GM21360 (cell line): ENCODE measurements around the gene B3GALT6.
"Not testable (repeated sequence)": the region's sequence is repeated elsewhere in the genome, so short reads cannot be mapped to it uniquely, and the experiment has no call there.

Experiments
- ATAC-seq: cut with Tn5 transposase; IDR thresholded peaks from one replicate; pipeline ENCODE4 v1.9.1; 2021; ENCODE audit warnings: mild to moderate bottlenecking, moderate library complexity; ENCODE audit not compliant: unreplicated experiment

Gene B3GALT6

GRCh38 chr1:1232208-1232795 lies at the start of gene B3GALT6:
Gene B3GALT6, plus strand, starts transcription at chr1:1232237. Its CDS starts 42 bp downstream, at chr1:1232279.
- no peak for ATAC-seq

GRCh38 chr1:1182491-1183220 lies 49.4 kb upstream of the B3GALT6 start:
- no peak for ATAC-seq

DNA sequence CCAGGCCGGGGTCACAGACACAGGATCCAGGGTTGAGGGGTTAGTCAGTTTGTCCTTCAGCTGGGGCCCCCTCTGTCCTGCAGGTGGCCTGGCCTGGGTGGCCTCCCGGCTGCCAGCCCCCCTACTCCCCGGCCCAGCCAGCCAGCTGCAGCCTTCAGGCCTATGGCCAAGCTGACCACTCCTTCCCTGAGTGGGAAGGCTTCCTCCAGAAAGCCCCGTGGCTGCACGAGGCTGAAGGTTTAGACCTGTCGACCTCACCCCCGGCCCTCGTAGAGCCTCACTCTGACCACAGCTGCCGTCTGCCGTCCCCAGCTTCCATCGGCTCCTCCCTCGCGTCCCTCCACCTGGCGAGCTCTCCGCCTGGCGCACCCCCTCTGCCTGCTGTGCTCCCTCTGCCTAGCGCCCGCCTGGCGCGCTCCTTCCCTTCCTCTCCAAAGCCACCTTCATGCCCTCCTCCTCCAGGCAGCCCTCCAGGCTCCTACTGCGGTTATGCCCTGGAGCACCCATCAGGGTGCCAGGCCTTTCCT lies 48.8 kb upstream of the B3GALT6 start:
- no peak for ATAC-seq

DNA sequence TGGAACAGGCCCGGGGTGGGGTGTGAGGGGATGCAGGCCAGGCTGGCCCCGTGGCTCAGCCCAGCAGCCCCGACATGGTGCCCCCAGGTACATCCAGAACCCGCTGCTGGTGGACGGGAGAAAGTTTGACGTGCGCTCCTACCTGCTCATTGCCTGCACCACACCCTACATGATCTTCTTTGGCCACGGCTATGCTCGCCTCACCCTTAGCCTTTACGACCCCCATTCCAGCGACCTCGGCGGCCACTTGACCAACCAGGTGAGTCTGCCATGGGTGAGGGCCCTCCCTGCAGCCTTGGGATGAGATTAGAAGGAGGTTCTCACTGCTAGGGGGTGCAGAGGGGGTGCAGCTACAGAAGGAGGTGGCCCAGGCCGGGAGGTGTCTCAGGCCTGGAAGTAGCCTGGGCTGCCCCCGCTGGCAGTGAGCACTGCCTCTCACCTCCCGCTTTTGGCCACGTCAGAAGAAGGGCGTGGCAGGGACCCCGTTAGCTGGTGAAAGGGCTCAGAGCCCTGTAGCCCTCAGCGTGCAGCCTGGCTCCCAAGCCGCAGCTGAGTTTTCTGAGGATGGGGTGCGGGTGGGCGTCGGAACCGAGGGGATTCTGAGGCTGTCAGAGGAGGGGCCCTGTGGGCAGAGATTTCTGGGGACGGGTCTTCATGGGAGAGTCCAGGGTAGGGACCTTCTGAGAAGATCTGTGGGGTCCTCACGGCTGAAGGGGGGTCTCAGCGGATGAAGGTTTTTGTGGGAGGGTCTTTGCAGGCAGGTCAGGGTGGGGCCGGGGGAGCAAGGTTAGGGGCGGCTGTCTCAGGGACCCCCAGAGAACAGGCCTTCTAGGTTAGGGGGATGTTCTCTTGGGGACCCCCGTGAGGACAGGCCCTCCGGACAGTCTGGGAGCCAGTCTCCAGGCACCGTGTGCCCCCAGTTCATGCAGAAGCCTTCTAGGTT lies 47.9 kb upstream of the B3GALT6 start:
- no peak for ATAC-seq

DNA sequence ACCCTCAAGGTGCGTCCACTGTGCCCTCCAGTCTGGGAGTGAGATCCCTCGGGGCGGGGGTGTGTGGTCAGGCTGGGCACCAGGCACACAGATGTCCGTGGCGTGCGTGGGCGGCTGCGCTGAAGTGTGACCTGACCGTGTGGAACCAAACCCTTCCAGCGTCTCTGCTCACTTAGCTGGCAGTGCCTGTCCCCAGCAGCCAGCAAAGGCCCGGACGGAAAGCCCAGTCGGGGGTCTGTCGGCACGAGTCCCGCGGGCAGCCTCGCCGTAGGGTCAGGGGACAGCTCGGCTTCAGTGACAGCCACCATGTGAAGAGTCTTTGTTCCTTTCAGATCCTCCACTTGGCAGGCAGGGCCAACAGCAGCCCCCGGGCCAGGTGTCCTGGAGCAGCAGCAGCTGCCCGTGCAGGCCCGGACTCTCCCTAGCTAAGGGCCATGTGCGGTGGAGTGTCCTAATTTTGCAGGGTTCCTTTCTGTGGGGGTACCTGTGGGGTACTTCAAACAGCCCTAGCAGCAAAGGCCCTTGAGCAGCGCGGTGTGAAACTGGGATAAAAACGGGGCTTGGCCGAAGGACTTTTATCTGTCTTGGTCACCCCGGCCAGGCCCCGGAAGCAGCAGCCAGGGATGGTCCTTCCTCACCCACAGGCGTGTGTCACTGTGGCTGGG lies 46.8 kb upstream of the B3GALT6 start:
- no peak for ATAC-seq

GRCh38 chr1:1187938-1188337 lies 44.1 kb upstream of the B3GALT6 start:
- no peak for ATAC-seq

DNA sequence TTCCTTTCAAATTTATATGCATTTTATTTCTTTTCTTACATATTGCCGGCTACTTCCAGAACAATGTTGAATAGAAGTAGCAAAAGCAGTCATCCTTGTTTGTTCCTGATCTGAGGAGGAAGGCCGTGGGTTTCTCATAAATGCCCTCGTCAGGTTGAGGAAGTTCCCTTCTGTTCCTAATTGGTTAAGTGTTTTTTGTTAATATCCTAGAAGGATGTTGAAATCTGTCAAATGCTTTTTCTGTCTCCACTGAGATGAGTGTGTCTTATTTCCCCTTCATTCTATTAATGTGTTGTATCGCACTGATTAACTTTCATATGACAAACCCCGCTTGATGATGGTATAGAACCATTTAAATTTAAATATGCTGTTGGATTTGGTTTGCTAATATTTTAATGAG lies 42.9 kb upstream of the B3GALT6 start:
- ATAC-seq, result no peak

DNA sequence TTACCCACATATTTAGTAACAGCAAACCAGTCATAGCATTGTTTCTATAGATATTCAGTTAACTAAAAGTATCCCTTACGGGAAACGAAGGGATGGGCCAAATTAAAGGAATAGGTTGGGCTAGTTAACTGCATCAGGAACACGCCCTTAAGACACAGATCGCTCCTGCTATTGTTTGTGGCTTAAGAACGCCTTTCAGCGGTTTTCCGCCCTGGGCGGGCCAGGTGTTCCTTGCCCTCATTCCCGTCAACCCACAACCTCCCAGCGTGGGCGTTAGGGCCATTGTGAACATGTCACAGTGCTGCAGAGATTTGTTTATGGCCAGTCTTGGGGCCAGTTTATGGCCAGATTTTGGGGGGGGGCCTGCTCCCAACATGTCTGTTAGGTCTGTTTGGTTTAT lies 40.3 kb upstream of the B3GALT6 start:
- no peak for ATAC-seq

- no peak for ATAC-seq
Measured at GRCh38 chr1:1194723-1195122, 37.3 kb upstream of the B3GALT6 start.

DNA sequence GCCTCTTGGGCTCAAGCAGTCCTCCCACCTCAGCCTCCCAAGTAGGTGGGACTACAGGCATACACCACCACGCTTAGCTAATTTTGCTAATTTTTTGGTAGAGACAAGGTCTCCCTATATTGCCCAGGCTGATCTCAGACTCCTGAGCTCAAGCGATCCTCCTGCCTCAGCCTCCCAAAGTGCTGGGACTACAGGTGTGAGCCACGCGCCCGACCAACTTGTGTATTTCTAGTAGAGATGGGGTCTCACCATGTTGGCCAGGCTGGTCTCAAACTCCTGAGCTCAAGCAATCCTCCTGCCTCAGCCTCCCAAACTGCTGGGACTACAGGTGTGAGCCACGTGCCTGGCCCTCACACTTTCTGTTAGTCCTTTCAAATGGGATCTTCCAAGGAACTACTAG lies 36.3 kb upstream of the B3GALT6 start:
- ATAC-seq, result not testable (repeated sequence)

GRCh38 chr1:1196431-1197187 lies 35.4 kb upstream of the B3GALT6 start:
- no peak for ATAC-seq

DNA sequence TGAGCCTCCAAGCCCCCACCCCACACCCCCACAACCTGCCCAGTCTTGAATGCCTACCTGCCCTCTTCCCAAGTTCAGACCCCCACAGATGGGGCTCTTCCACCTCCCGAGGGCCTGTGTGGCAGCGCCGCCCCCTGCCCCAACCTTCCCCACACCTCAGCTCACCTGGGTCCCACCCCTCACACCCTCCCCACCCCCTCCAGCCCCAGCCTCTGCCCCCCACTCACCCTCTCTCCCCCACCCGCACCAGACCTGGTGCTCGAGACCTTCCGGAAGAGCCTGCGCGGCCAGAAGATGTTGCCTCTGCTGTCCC lies 34.9 kb upstream of the B3GALT6 start:
- ATAC-seq, result no peak

GRCh38 chr1:1197551-1198422 lies 34.2 kb upstream of the B3GALT6 start:
- no peak for ATAC-seq

DNA sequence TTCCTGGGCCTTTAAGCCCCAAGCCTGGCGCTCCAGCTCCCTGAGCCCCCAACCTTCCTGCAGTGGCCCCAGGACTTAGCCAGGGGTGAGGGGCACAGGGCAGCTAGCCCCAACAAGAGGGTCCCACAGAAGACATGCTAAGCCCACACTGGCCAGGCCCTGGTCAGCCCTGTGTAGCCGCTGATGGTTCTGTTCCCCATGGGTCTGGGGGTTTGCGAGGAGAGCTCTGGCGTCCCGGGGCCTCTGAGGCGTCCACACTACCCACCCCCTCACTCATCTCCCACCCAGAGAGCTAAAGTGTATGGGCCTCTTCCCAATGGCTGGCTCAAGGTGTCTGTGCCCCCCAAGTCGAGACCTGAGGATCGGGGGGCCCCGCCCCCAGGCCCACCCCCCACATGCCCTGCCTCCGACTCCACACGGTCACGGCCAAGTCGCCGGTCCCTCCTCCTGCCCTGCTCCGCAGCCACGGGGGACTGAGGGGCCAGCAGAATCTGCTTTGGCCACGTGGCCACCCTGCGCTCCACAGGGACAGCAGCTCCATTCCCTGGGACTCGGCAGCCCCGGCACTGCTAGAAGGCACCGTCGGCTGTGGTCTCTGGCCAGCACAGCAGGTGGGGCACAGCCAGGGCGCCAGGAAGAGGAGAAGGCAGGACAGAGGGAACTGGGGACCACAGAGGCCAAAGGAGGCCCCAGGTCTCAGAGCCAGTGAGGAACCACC lies 33.5 kb upstream of the B3GALT6 start:
- no peak for ATAC-seq

GRCh38 chr1:1199141-1199960 lies 32.7 kb upstream of the B3GALT6 start:
- ATAC-seq, result no peak

DNA sequence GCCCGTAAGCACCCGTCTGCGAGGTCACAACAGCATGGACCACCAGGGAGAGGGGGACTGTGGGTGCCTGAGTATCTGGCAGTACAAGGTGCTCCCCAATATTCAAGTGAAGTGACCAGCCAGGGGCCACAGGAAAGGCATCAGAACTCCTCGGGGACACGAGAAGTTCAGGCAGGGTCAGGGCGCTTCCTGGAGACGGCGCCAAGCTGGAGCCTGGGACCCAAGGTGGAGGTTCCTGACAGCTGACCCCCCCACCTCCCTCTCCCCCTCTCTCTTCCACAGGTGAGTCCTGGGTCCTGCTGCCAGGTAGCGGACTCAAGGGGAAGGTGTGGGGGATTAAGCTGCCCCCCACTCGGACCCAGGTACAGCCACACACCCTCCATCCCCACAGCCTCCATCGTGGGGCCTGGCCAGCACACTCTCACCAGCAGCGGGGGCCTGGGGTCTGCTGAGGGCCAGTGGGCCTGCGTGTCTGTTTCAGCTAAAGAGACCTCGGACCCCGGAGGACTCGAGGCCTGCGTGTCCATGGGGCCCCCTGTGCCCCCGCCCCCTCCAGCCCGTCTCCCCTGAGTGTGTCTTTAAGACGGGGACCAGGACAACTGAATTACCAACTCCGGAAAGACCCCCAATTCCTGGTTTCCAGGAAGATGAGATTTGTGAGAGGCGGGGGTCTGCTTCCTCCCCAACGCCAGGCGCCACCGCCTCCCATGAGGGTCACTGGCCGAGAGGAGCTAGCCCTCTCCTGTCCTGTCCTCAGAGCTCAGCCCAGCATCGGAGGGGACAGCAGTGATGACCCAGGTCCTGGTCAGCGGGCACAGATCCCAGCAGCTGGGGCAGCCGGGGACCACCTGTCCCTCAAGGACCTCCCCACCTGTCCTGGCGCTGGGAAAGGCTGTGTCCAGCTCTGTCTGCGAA lies 31.8 kb upstream of the B3GALT6 start:
- ATAC-seq, result no peak
